Stomach (tissue), 9 donors: Measurements from ENCODE around the gene LENEP. TPM values are rescaled to one million over a fixed set of nuclear protein-coding genes. Genes with fewer than 3 reads are reported as not detected.

Experiments
- DNase-seq, 2 donors: peaks; one replicate each; pipeline versions ENCODE4 v3.0.0 to v3.0.0-alpha.2; 2013 to 2019
- H3K27ac ChIP-seq, 5 donors: fragments of 200-600 bp in 4 of 5; sonication (generic) in 4 of 5; one replicate each; pipeline ENCODE4 v1.5.1; 2013 to 2019; ENCODE audit warnings: mild to moderate bottlenecking in 1 of 5, moderate library complexity in 1 of 5
- H3K27me3 ChIP-seq, 3 donors: fragments of 200-600 bp; sonication (generic); one replicate each; pipeline ENCODE4 v1.5.1; 2017 to 2019; ENCODE audit warnings: mixed run types in 1 of 3
- H3K36me3 ChIP-seq, 4 donors: fragments of 200-600 bp; sonication (generic); 1 replicate in 3 of 4; 2 replicates in 1 of 4; pipeline ENCODE4 v1.5.1; 2016 to 2019
- H3K4me1 ChIP-seq, 4 donors: fragments of 200-600 bp; sonication (generic); one replicate each; pipeline ENCODE4 v1.5.1; 2016 to 2019
- H3K4me3 ChIP-seq, 4 donors: fragments of 200-600 bp; sonication (generic) in 3 of 4; one replicate each; pipeline ENCODE4 v1.5.1; 2016 to 2019; ENCODE audit warnings: mild to moderate bottlenecking in 1 of 4
- H3K9me3 ChIP-seq, 4 donors: fragments of 200-600 bp; sonication (generic); one replicate each; pipeline ENCODE4 v1.5.1; 2016 to 2019
- EP300 ChIP-seq: sonication (generic); formaldehyde crosslinking; IDR thresholded peaks from one replicate; pipeline ENCODE4 v1.6.1; 2017; ENCODE audit warnings: antibody characterized with exemption
- POLR2A ChIP-seq, 4 donors: fragments of 450-650 bp; IDR thresholded peaks; one replicate each; pipeline ENCODE4 v1.6.1; 2016; ENCODE audit warnings: antibody characterized with exemption in 4 of 4, control low read depth in 2 of 4, mild to moderate bottlenecking in 1 of 4, moderate library complexity in 1 of 4
- POLR2AphosphoS5 ChIP-seq, 3 donors: sonication (generic); formaldehyde crosslinking; IDR thresholded peaks; one replicate each; pipeline ENCODE4 v1.6.1; 2016; ENCODE audit warnings: antibody characterized with exemption in 3 of 3
- WGBS, 5 donors: extraction: QIAGEN DNeasy Blood & Tissue Kit in 3 of 5; methylation state at CpG; one replicate each; pipeline versions ENCODE4 v1.1.5 to v1.1.7; 2013 to 2018; 5-methylcytosine and 5-hydroxymethylcytosine counted together
- intact Hi-C: fragments of 100-400 bp; cut with DNase I; formaldehyde crosslinking; loops from one replicate; pipeline ENCODE4 v1.15.1; 2023; ENCODE audit warnings: low total_unique reads
- polyA plus RNA-seq, 3 donors: library from polyadenylated mRNA; stranded (reverse); fragments of 200-250 nt; gene quantifications; one replicate each; pipeline ENCODE4 v1.2.3, GENCODE V29; 2013
- total RNA-seq, 5 donors: library from RNA; depleted of rRNA; stranded (reverse); fragments of >200 nt; gene quantifications; one replicate each; pipeline versions ENCODE4 v1.1.0 to v1.2.3, GENCODE V29; 2014 to 2016
- TF ChIP-seq, protein P1 (sequence below), 7 experiments: fragments of 450-650 bp in 4 of 7; fragments of 200-600 bp in 3 of 7; sonication (generic) in 3 of 7; IDR thresholded peaks; one replicate each; pipeline ENCODE4 v1.5.1; 2016 to 2019; ENCODE audit warnings: antibody characterized with exemption in 7 of 7, control low read depth in 2 of 7, mild to moderate bottlenecking in 1 of 7
- donor health status: healthy with polysubstance abuse.
- donor health status: Bipolar disorder and iron deficiency.
- donor health status: healthy.

LENEP gene
- total and polyA plus RNA-seq, 8 donors = 1.1 to 11.6 TPM; not detected in 6

DNA sequence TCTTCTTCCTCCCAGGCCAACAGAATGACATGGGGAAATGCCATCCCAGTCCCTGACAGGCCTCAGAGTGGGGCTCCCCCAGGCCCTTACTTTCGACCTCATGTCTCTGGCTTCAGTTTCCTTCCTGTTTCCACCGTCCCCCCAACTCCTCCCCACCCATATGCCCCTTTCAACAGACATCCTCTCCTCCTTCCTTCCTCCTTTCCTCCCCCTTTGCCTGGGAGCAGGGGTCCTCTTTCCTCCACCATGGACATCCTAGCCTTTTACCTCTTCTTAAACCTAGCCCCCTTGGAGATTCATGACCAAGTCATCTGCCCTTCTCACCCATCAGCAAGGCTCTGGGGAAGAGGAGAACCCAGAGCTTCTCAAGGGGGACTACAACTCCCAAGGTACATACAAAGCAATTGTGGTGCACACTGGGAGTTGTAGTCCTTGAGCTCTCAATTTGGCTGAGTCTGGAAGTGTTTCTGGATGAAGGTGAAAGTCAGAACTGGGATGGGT is 13.3 kb downstream of the LENEP start:
- peaks cover 0 to 18% (median 9%) of the 10 kb centered on the region in 4 donors for H3K36me3 ChIP-seq

DNA sequence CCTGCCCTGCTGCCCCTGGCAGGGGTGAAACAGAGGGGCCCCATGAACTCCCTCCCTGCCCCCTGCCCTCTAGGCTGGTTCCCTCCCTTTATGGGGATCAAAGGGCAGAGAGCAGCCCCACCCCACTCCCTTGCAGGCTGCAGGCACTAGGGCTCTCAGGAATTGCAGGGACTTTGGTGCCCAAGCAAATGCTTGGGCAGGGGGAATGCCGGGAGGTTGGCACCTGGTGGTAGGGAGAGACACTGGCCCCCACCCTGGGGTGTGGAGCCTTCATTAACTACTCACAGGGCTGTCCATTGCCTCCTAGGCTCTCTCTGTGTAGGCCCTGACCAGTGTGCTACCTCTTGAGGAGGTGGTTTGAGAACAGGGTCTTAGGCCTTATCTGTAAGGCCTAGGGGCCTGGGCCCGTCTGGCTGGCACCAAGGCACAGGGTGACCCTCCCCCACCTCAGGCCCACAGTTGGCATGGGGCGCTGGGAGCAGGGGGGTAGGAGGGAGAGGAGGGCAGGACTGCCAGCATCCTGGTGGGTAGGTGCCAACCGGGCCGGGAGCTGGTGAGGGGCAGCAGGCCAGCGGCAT is 14.0 kb downstream of the LENEP start:
- peak; percentile 32 to 86 for DNase-seq
- intact Hi-C loops = no loop called here
- H3K4me1 ChIP-seq = peaks cover 84 to 88% (median 85%) of the 10 kb centered on the region in 4 donors
- H3K27ac ChIP-seq = peak overlapping the region; percentile 96 to 100 (median 99)
- no peaks in the 10 kb centered on the region for H3K27me3 ChIP-seq
- no peaks in the 10 kb centered on the region for H3K9me3 ChIP-seq
- peaks cover 0 to 20% (median 10%) of the 10 kb centered on the region in 4 donors for H3K36me3 ChIP-seq
- TF ChIP-seq POLR2AphosphoS5 (IDR thresholded peaks at IDR 0.05) (peak in 2 of 3 donors; percentile 16 to 22), EP300 (no peak)
- 28 to 42% (median 30%) methylated on average over 5 to 6 of the region's 6 CpGs for WGBS, 5 donors
- peak overlapping the region; percentile 19 to 47 (median 34) for H3K4me3 ChIP-seq

More for the DNA sequence above, 13.3 kb downstream of the LENEP start:
- H3K27ac ChIP-seq = peak overlapping the region; percentile 96 to 100 (median 99)
- intact Hi-C loops = no loop called here
- DNase-seq = peak in 1 of 2 donors; percentile 78
- H3K27me3 ChIP-seq = no peaks in the 10 kb centered on the region
- H3K4me1 ChIP-seq = peaks cover 77 to 81% (median 79%) of the 10 kb centered on the region in 4 donors
- no peak for TF ChIP-seq POLR2A (IDR thresholded peaks at IDR 0.05)
- TF ChIP-seq, protein P1, sequence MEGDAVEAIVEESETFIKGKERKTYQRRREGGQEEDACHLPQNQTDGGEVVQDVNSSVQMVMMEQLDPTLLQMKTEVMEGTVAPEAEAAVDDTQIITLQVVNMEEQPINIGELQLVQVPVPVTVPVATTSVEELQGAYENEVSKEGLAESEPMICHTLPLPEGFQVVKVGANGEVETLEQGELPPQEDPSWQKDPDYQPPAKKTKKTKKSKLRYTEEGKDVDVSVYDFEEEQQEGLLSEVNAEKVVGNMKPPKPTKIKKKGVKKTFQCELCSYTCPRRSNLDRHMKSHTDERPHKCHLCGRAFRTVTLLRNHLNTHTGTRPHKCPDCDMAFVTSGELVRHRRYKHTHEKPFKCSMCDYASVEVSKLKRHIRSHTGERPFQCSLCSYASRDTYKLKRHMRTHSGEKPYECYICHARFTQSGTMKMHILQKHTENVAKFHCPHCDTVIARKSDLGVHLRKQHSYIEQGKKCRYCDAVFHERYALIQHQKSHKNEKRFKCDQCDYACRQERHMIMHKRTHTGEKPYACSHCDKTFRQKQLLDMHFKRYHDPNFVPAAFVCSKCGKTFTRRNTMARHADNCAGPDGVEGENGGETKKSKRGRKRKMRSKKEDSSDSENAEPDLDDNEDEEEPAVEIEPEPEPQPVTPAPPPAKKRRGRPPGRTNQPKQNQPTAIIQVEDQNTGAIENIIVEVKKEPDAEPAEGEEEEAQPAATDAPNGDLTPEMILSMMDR (IDR thresholded peaks at IDR 0.05) = no peak
- TF ChIP-seq POLR2AphosphoS5 (IDR thresholded peaks at IDR 0.05) = no peak
- TF ChIP-seq EP300 = no peak
- 28 to 40% (median 34%) methylated on average over 2 of the region's 2 CpGs for WGBS, 5 donors
- peak overlapping the region in 3 of 4 donors; percentile 19 to 90 (median 78) for H3K4me3 ChIP-seq
- no peaks in the 10 kb centered on the region for H3K9me3 ChIP-seq

DNA sequence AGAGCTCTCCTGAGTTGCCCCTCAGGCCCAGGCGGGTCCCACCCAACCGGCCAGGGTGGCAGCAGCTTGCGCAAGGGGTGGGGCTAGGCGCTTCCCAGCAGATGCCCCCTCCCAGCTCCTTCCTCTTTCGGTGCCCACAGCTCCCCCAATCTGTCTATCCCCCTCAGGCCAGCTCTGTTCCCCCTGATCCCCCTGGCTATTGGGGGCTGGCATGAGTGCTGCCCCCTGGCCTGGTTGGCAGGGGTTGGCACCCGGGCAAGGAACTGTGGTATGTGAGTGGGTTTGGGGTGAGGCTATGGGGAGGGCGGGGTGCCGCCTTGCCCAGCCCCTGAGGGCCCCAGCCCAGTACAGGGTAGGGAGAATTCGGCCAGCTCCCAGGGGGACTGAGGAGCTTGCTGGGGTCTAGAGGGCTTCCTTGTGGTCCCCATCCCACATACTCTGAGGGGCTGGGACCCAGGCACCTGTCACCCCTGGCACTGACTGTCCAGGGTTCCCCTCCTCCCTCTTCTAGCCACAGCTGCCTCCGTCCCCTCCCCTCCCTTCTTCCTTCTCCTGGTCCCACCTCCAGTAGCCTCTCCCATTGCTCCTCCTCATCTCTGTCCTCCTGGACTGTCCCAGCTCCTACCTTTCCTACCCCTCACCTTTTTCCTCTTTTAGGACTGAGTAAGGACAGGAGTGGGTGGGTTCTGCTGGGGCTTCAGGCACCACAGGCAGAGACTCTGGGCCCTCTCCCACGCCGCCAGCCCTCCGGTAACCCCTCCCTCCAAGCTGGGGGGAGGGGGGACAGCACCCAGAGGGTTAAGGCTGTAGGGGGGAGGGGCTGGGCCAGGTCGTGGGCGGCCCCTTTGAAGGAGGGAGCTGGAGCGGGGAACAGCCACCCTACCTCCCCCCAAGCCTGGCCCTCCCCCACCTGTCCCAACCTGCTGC is 14.9 kb downstream of the LENEP start:
- Histone ChIP-seq H3K9me3 (no peaks in the 10 kb centered on the region), H3K27me3 (no peaks in the 10 kb centered on the region), H3K27ac (peak overlapping the region; percentile 96 to 100 (median 99)), H3K4me1 (peaks cover 93 to 98% (median 95%) of the 10 kb centered on the region in 4 donors), H3K36me3 (peaks cover 0 to 20% (median 12%) of the 10 kb centered on the region in 4 donors), H3K4me3 (peak overlapping the region; percentile 19 to 47 (median 34))
- intact Hi-C loops = no loop called here
- no peak for DNase-seq
- 26 to 44% (median 34%) methylated on average over 9 to 16 of the region's 16 CpGs for WGBS, 5 donors
- TF ChIP-seq POLR2AphosphoS5 (IDR thresholded peaks at IDR 0.05) (no peak), EP300 (no peak), POLR2A (IDR thresholded peaks at IDR 0.05) (no peak)
- TF ChIP-seq, protein P1 (IDR thresholded peaks at IDR 0.05) = no peak

DNA sequence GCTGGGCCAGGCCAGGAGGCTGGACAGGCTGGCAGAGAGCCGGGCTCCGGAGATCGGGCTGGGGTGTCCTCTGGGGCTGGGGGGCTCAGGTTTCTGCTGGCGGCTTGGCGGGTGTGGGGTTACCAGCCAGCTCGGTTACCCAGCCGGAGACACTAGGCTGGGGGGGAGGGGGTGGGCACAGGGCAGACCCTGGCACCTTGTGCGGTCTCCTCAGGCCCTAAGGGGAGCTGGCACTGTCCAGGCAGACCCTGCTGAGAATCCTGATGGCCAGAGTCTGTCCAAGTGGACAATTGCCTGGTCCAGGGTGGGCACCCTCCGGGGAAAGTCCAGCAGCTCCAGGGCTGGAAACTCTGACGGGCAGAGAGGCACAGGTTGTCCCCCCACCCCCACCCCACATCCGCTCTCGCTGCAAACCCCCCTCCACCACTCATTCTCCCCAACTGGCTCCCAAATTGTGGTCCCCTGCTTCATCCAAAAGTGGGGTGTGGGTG is 15.9 kb downstream of the LENEP start:
- Histone ChIP-seq H3K4me1 (peaks cover 95 to 100% (median 98%) of the 10 kb centered on the region in 4 donors), H3K27me3 (no peaks in the 10 kb centered on the region), H3K9me3 (no peaks in the 10 kb centered on the region), H3K4me3 (peak overlapping the region; percentile 19 to 47 (median 34)), H3K27ac (peak overlapping the region; percentile 96 to 100 (median 99)), H3K36me3 (peaks cover 6 to 27% (median 19%) of the 10 kb centered on the region in 4 donors)
- no peak for TF ChIP-seq EP300
- intact Hi-C loops = no loop called here
- 71 to 84% (median 75%) methylated on average over 7 to 12 of the region's 12 CpGs for WGBS, 5 donors
- no peak for DNase-seq

DNA sequence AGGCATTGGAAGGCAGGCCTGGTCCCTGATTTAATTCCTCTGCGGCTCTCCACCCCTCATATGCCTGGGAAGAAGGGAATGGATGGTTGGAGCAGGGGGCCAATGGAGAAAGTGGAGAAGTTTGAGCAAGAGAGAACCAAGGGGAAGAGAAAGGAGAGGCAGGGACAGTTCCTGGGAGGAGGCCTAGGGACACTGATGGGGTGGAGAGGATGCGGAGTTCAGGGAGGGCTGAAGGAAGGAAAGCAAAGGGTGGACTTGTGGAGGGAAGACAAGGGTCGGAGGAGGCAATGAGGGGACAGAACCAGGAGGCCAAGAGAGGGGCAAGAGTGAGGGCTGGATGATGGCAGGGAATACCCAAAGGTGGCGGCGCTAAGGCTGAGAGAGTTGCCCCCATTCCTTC is 16.4 kb downstream of the LENEP start:
- Histone ChIP-seq H3K27ac (peak overlapping the region; percentile 96 to 100 (median 99)), H3K27me3 (no peaks in the 10 kb centered on the region), H3K9me3 (no peaks in the 10 kb centered on the region), H3K36me3 (peaks cover 11 to 31% (median 23%) of the 10 kb centered on the region in 4 donors), H3K4me3 (peak overlapping the region in 2 of 4 donors; percentile 42 to 47), H3K4me1 (peaks cover 92 to 100% (median 95%) of the 10 kb centered on the region in 4 donors)
- TF ChIP-seq POLR2AphosphoS5 (IDR thresholded peaks at IDR 0.05) (no peak), EP300 (no peak), POLR2A (IDR thresholded peaks at IDR 0.05) (no peak)
- TF ChIP-seq, protein P1 (IDR thresholded peaks at IDR 0.05) = no peak
- intact Hi-C loops = loop anchor here (10.0 kb wide), 1 partner anchor 45 kb away; the partner anchor contains the start of gene PYGO2
- WGBS, 5 donors = 86 to 92% (median 89%) methylated on average over 5 of the region's 5 CpGs
- no peak for DNase-seq
